Stimulated activated CD4-positive, alpha-beta T cell treated with anti-CD3 and anti-CD28 coated beads, Interleukin-12 subunit alpha, Interleukin-12 subunit beta, amount 100 ng/mL, for 48 hours (primary cell): ENCODE measurements around the gene JOSD2.
"Not testable (repeated sequence)": the region's sequence is repeated elsewhere in the genome, so short reads cannot be mapped to it uniquely, and the experiment has no call there.

Experiments used
- DNase-seq, 3 donors: peaks; one replicate each; pipeline ENCODE4 v3.0.0-alpha.2; 2020; ENCODE audit warnings: low read depth in 2 of 3, low spot score in 1 of 3

Gene JOSD2

DNA sequence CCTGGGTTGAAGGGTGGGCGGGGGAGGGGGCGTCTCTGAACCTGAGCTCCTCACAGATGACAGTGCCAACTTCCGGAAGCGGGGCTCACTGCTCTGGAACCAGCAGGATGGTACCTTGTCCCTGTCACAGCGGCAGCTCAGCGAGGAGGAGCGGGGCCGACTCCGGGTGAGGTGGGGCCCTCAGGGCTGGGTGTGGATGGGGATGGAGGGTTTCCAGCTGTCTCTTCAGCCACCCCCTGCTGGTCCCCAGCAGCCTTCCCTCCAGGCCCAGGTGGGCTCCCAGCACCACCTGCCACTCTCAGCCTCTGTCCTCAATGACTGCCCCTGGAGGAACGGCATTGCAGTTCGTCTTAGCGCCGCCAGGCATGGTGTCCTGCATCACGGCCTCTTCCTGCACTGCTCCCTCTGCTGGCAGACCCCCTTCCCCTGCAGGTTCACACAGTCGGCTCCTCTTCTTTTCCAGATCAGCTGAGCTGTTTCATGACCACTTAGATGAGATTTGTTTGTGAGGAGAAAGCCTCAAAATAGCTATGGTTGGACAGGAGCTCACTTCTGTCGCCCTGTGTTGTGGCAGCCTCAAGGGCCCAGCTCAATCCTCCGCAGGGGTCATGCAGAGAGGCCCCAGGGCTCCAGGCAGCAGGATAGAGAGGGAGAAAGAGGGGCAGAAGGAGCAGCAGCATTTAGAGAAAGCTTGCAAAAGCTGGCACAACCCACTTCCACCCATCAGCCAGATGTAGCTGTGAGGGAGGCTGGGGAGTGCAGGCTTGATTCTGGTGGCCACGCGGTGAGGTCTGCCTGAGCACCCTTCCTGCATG is 31.9 kb downstream of the JOSD2 start:
- no peak for DNase-seq

DNA sequence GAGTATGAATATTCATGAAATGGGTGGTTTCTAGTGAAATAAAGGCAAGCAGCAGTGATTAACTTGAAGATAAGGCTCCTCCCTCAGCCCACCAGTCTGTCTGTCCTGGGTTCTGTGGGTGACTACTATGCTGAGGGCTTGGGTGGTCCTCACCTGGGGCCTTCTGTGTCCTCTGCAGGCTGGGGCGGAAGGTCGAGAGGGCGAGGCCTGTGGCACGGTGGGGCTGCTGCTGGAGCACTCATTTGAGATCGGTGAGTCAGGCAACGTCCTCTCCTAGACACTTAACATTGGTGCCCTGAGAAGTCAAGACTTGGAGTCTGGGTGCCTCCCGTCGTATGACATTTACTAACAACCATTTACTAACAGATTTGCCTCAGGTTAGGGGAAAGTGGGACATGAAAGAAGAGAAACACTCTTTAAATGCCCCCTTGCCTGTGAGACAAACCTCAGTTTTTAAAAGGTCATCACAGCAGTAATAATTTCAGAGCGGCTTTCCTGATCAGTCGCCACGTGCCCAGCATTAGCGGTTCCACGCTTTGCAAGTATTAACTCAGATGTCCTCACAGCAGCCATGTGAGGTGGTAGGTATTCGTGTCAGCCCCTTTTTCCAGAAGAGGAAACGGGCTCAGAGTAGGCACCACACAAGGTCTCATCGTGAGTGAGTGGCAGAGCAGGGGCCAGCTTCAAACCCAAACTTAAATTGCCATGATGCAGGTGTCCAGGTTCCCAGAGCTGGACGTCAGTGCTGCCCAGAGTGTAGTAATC is 33.1 kb downstream of the JOSD2 start:
- DNase-seq = no peak

DNA sequence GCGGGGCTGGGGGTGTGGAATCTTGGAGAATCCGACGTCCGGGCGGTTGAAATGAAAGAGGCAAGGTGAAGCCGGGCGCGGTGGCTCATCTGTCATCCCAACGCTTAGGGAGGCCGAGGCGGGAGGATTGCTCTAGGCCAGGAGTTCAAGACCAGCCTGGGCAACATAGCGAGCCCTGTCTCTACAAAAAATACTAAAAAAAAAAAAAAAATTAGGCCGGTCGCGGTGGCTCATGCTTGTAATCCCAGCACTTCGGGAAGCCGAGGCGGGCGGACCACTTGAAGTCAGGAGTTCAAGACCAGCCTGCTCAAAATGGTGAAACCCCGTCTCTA is 34.1 kb downstream of the JOSD2 start:
- no peak for DNase-seq

DNA sequence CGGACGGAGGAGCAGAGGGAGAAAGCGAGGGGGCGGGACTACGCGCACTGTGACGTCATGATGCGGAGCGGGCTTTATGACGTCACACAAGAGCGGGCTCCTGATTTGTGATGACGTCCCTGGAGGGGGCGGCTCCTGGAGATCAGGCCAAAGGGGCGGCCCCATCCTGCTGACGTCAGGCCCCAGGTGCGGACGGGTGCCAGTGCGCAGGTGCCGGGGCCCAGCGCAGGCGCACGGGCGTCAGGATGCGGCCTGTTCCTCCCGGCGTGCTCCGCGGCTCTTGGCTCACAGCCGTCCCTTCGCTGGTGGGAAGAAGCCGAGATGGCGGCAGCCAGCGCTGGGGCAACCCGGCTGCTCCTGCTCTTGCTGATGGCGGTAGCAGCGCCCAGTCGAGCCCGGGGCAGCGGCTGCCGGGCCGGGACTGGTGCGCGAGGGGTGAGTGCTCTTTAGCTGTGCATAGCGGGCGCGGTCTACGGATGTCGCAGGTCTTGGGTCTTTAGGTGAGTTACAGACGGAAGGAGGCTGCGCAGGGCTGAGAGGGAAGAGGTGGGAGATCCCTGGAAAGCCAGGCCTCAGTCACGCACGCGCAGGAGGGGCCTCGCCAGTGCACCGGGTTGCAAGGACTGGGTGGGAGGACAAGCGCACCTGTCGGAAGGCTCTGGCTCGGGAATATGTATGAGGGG is 34.6 kb downstream of the JOSD2 start, which contains the start of the genes EMC10 and GARIN5A:
TSS of gene EMC10 (plus strand) at position 284 of the 683 bp plus-strand sequence. CDS start at position 322, 38 bp downstream.
TSS of gene GARIN5A (minus strand) at position 625 of the 683 bp plus-strand sequence. CDS start at position 165, 460 bp downstream.
- DNase-seq = peak; percentile 89 to 94 (median 94)

DNA sequence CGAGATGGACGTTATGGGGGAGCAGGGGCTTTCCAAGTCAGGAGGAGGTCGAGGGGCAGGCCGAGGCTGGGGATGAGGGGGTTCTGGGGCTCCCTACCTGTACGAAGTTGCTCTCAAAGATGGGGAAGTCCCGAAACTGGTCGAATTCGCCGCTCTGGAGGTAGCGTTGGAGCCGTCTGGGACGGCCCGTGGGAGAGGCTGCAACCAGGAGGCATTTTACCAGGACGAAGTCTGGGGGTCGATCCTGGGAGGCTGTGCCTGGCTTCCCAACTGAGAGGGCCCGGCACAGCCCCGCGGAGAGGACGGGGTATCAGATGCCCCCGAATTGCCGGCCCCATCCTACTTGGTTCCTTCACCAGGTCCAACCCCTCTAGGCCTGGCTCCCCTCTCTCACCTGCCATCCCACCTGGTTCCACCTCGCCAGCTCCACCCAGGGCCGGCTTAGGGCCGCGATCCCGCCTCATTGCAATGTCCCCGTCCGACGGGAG is 35.2 kb downstream of the JOSD2 start:
- DNase-seq = no peak

DNA sequence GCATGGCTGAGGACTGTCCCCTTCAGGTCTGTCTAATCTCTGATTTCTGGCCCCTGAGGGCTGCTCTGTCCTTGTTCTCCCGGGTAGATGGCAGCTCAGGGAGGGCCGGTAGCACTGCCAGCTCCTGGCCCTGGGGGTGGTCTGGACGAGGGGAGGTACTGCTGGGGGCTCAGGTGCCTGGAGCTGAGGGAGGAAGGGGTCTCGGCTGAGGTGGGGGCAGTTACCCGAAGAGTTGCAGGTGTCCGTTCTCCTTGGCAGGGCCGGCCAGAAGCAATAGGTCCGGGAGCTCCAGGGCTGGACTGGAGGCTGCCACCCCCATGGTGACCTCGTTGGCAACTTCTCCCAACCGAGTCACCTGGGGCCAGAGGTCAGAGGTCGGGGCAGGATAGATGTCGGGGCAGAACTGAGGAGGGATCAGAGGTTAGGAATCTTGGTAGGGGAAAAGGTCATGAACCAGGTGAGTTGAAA is 35.9 kb downstream of the JOSD2 start:
- DNase-seq = no peak

DNA sequence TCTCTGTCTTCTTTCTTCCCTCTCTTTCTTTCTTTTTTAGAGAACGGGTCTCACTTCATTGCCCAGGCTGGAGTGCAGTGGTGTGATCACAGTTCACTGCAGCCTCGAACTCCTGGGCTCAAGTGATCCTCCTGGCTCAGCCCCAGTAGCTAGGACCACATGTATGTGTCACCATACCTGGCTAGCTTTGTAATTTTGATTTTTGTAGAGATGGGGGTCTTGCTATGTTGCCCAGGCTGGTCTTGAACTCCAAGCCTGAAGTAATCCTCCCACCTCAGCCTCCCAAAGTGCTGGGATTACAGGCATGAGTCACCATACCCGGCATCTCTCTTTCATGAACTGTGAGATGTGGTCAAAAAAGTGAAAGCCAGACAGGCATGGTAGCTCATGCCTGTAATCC is 37.7 kb downstream of the JOSD2 start:
- not testable (repeated sequence) for DNase-seq

DNA sequence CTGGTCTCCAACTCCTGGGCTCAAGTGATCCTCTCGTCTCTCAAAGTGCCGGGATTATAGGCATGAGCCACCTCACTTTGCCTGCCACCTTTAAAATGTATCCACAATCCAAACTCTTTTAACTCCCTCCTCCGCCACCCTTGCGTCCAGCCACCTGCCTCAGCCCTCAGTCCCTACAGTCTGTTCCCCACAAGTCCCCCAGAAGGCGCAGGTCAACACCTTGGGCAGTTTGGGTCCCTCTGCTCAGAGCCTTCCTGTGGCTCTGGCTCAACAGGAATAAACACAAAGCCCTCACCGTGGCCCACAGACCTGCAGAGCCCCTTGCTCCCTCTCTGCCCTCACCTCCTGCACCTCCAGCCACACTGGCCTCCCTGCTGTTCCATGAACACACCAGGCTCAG is 42.2 kb downstream of the JOSD2 start:
- no peak for DNase-seq

DNA sequence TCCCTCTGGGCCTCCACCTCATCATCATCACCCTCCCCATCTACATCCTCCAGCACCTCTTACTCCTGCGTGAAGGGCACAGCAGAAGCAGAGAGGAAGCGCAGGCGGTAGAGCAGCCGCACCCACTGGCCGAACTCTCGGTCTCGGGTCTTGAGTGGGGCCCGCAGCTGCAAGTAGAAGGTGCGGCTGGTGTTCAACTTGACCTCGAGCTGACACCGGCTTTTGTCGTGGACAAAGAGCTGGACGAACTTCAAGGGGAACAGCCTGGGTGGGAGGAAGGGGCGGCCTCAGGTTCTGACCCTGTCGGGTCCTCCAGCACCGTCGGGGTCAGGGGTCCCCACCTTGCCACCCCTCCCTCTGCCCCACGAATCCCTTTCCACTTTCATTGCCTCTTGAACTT is 43.4 kb downstream of the JOSD2 start:
- DNase-seq = no peak

DNA sequence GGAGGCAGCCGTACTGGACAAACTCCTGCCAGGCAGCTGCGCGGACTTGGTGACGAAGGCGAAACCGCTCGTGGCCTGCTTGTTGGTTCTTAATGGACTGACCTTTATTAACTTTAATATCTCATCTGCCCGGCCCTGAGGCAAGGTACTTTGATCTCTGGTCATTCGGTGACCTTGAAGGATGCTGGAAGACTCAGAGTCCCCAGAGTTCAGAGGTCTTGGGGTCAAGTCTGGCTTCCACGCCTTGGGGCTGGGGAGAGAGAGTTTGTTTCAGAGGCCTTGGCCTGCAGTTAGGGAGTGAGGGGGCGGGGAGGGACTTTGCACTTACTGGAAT is 44.3 kb downstream of the JOSD2 start:
- no peak for DNase-seq

DNA sequence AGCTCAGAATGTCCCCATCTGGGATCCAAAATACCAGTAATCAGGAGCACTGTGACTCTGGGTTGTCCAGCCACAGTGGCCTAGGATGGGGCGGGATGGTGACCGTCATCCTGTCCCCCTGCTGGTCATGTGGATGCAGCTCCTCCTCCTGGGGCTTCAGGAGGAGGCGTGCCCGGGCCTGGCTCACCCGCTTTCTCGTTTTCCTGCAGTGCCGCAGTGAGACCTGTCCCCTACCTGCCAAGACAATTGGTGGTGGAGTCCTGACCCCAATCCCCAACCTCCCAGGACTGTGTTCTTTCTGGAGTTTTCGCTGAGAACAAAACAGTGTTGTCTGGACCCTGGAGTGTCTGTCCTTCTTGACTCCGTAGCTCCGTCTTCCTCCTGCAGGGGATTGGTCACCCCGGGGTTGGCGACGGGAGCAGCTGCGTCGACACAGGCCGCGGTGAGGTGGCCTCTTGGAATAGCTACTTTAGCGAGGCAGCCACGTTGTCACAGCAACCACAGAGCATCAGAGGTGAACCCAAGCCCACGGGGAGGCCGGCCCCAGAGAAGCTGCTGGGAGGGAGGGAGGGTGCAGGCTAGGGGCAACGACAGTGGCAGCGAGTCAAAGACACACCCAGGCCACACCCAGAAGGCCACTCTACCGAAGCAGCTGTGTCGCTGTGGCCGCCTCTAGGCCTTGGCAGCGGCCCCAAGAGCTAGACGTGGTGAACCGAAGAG is 44.8 kb downstream of the JOSD2 start:
- DNase-seq = no peak

DNA sequence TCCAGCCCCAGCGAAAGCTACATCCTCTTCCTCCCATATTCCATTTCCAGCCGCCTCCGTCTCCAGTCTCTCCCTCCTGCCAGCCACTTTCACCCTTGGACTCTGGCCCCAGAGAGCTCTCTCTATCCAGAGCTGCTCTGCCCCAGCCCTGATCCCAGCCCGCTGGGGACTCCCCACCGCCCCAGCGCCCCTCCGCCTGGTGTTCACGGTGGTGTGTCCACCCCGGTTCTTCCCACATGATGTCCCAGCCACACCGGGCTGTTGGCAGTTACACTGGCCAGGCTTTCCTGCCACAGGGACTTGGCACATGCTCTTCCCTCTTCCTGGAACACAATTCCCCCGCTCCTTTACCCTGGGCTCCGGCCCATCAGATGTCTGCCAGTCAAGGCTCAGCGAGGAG is 46.0 kb downstream of the JOSD2 start:
- no peak for DNase-seq

DNA sequence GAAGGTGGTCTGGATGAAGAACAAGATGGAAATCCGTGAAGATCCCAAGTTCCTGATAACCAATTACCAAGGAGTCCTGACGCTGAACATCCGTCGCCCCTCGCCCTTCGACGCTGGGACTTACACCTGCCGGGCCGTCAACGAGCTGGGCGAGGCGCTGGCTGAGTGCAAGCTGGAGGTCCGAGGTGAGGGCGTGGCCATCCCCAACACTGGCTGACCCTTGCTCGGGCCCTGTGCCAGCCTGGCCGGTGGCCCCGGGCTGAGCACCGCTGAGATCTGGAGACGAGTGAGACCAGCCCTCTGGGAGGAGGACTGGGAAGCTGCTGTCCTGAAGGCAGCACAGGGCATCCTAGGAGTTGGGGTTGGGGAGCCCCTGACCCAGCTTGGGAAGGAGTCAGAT is 46.6 kb downstream of the JOSD2 start:
- DNase-seq = no peak

DNA sequence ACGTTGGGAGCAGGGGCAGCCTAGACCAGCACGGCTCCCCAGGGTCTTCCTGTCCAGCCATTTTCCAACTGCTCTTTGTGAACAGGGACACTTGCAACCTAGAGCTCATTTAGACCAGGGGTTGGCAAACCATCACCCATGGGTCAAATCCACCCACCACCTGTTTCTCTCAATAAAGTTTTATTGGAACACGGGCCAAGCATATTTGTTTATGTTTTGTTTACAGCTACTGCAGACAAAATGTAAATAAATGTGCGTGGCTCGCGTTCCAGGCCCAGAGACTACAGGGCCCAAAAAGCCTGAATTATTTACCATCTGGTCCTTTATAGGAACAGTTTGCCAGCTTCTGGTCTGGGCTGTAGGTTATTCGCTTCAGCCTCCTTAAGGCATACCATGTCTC is 48.0 kb downstream of the JOSD2 start:
- DNase-seq = no peak

DNA sequence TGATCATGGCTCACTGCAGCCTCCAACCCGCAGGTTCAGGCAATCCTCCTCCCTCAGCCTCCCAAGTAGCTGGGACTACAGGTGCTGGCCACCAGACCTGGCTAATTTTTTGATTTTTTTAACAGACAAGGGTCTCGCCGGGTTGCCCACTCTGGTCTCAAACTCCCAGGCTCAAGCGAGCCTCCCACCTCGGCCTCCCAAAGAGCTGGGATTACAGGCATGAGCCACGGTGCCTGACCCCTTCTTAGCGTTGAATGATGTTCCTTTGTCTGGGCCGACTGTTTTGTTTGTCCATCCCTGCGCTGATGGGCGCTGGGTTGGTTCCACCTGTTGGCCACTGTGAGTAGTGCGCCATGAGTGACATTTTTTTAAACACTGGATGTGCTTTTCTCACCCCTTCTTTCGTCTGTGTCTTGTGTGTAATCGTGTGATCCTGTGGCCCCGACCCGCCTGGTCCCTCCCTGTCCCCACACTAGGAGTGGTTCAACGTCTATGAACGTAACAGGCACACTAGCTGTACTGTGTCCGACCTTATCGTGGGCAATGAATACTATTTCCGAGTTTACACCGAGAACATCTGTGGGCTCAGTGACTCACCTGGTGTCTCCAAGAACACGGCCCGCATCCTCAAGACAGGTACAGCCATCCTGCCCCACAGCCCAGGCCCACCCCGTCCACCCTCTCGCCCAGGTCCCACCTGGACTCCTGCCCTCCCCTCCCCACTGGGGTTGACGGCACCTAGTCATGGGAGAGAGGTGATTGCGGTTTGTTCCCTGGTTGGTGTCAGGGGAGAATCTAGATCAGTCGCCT is 49.7 kb downstream of the JOSD2 start:
- peak; percentile 38 to 68 (median 48) for DNase-seq

DNA sequence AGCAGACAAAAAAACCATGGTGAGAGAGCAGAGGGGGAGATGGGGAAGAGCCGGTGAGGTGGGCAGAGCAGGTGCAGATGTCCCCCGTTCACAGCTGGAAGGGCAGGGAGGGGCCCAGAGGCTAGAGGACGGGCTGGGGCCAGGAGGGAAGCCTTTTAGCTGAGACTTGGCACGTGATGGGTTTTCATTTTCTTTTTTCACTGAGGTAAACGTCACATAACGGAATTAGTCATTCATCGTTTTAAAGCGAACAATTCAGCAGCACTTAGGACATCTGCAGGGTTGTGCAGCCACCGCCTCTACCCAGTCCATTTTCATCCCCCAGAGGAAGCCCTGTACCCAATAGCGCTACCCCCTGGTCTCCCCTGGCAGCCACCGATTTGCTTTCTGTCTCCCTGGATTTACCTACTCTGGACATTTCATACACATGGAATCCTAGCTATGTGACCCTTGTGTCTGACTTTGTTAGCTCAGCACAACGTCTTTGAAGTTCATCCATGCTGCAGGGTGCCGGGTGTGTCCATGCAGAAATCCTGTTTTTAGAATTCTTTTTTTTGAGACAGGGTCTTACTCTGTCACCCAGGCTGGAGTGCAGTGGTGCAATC is 50.7 kb downstream of the JOSD2 start:
- DNase-seq = no peak

DNA sequence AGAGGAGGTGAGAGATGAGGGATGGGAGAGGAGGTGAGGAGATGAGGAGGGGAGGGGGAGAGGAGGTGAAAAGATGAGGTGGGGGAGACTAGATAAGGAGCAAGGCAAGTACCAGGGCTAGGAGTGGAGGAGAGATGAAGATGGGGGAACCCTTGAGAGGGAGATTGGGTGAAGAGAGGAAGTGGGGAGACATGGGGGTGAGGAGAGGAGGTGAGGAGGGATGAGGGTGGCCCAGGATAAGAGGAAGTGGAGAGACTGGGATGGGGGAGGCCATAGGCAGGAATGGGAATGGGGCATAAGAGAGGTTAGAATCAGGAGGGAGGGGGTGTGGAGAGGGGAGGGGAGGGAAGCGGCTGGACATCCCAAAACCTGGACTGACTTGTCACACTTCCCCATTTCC is 51.4 kb downstream of the JOSD2 start:
- no peak for DNase-seq

DNA sequence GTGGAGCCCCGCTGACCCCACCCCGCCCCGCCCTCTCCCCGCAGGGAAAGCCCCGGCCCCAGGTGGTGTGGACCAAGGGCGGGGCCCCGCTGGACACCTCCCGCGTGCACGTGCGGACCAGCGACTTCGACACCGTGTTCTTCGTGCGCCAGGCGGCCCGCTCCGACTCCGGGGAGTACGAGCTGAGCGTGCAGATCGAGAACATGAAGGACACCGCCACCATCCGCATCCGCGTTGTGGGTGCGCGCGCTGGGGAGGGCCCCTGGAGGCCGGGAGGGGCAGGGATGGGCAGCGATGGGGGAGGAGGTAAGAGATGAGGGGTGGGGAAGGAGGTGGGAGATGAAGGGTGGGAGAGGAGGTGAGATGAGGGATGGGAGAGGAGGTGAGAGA is 51.9 kb downstream of the JOSD2 start:
- DNase-seq = no peak

DNA sequence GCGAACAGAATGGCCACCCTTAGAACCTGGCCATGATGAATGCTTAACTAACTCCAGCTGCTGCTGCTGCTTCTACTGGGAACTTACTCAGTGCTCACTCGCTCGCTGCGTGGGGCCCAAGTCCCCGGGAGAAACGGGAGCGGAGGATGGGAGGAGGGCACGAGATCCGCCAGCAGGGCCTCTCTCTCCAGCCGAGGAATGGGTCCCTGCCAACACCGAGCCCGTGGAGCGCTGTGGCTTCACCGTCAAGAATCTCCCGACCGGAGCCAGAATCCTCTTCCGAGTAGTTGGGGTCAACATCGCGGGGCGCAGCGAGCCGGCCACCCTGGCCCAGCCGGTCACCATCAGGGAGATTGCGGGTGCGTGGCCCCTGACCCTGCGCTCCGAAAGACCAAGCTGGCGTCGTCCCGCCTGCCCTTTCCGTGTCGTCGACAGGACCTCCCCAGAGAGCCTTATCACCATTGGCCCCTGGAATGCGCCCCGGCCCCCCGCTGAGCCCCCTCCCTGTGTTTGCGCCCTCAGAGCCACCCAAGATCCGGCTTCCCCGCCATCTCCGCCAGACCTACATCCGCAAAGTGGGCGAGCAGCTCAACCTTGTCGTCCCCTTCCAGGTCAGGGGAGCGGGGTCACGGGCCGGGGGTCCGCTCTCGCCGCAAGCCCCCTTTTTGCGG is 52.5 kb downstream of the JOSD2 start:
- DNase-seq = no peak
